ENCODE measurements around the gene MSL3B.

MSL3B gene

GRCh38 chr2:233831861-233832260 is 36.3 kb downstream of the MSL3B start:
- no peak for DNase-seq

- no peak for DNase-seq
Measured at GRCh38 chr2:233831011-233831721, 37.0 kb downstream of the MSL3B start.

GRCh38 chr2:233830111-233830802 is 37.9 kb downstream of the MSL3B start:
- DNase-seq = no peak

GRCh38 chr2:233829193-233830110 is 38.7 kb downstream of the MSL3B start:
- DNase-seq = no peak

GRCh38 chr2:233828546-233829192 is 39.5 kb downstream of the MSL3B start:
- no peak for DNase-seq

- DNase-seq = no peak
Measured at GRCh38 chr2:233824373-233824772, 43.8 kb downstream of the MSL3B start.

GRCh38 chr2:233823731-233824121 is 44.5 kb downstream of the MSL3B start:
- no peak for DNase-seq

- no peak for DNase-seq
Measured at GRCh38 chr2:233822781-233823730, 45.1 kb downstream of the MSL3B start.

- no peak for DNase-seq
Measured at GRCh38 chr2:233822101-233822771, 46.0 kb downstream of the MSL3B start.

- no peak for DNase-seq
Measured at GRCh38 chr2:233821709-233822100, 46.5 kb downstream of the MSL3B start.

GRCh38 chr2:233821196-233821595 is 47.0 kb downstream of the MSL3B start:
- no peak for DNase-seq

- DNase-seq = no peak
Measured at GRCh38 chr2:233820774-233821105, 47.4 kb downstream of the MSL3B start.

GRCh38 chr2:233819884-233820773 is 48.1 kb downstream of the MSL3B start:
- DNase-seq = no peak

GRCh38 chr2:233818639-233819621 is 49.3 kb downstream of the MSL3B start:
- no peak for DNase-seq

- DNase-seq = no peak
Measured at GRCh38 chr2:233817995-233818638, 50.1 kb downstream of the MSL3B start.

GRCh38 chr2:233817361-233817911 is 50.8 kb downstream of the MSL3B start:
- DNase-seq = no peak

- DNase-seq = no peak
Measured at GRCh38 chr2:233816771-233817170, 51.4 kb downstream of the MSL3B start.

GRCh38 chr2:233816334-233816733 is 51.9 kb downstream of the MSL3B start:
- no peak for DNase-seq
